Testis (tissue), 3 donors: ENCODE measurements around the gene CTSW. TPM values are rescaled to one million over a fixed set of nuclear protein-coding genes. Genes with fewer than 3 reads are reported as not detected.

Experiments used
- DNase-seq: peaks from one replicate; pipeline ENCODE4 v3.0.0-alpha.2; 2019
- H3K27ac ChIP-seq, 2 donors: fragments of 200-600 bp; sonication (generic); one replicate each; pipeline ENCODE4 v1.5.1; 2019
- H3K27me3 ChIP-seq: fragments of 200-600 bp; sonication (generic); one replicate; pipeline ENCODE4 v1.5.1; 2019
- H3K36me3 ChIP-seq: fragments of 200-600 bp; sonication (generic); one replicate; pipeline ENCODE4 v1.5.1; 2017; ENCODE audit warnings: low read depth; ENCODE audit errors: missing control alignments
- H3K4me1 ChIP-seq: fragments of 200-600 bp; sonication (generic); one replicate; pipeline ENCODE4 v1.5.1; 2019
- H3K4me3 ChIP-seq, 2 donors: fragments of 200-600 bp; sonication (generic); one replicate each; pipeline ENCODE4 v1.5.1; 2017 to 2019
- H3K9me3 ChIP-seq: fragments of 200-600 bp; sonication (generic); one replicate; pipeline ENCODE4 v1.5.1; 2017
- POLR2A ChIP-seq: fragments of 450-650 bp; IDR thresholded peaks from one replicate; pipeline ENCODE4 v1.6.1; 2017; ENCODE audit warnings: antibody characterized with exemption, mild to moderate bottlenecking, moderate library complexity
- WGBS, 2 donors: methylation state at CpG; one replicate each; pipeline ENCODE4 v1.1.5; 2018; 5-methylcytosine and 5-hydroxymethylcytosine counted together
- intact Hi-C: fragments of 100-400 bp; cut with DNase I; formaldehyde crosslinking; loops from one replicate; pipeline ENCODE4 v1.15.1; 2023; ENCODE audit warnings: low total_unique reads
- polyA plus RNA-seq: library from polyadenylated mRNA; stranded (reverse); fragments of 350-450 nt; fragmentation: Illumina TruSeq; extraction: RNeasy Lipid Tissue Mini Kit (QIAGEN cat#74804); gene quantifications from one replicate; pipeline ENCODE4 v1.2.3, GENCODE V29; 2014; ENCODE audit warnings: low read depth, low replicate concordance; ENCODE audit not compliant: insufficient read depth
- total RNA-seq, 2 donors: library from RNA; depleted of rRNA; stranded (reverse); fragments of >200 nt; gene quantifications; one replicate each; pipeline ENCODE4 v1.2.3, GENCODE V29; 2016
- TF ChIP-seq, protein P1 (sequence below), 3 experiments: fragments of 450-650 bp in 2 of 3; fragments of 200-600 bp in 1 of 3; sonication (generic) in 1 of 3; IDR thresholded peaks; one replicate each; pipeline ENCODE4 v1.5.1; 2016 to 2019; ENCODE audit warnings: antibody characterized with exemption in 3 of 3, mild to moderate bottlenecking in 2 of 3, moderate library complexity in 1 of 3

CTSW gene
- total and polyA plus RNA-seq, 3 donors from 2014 or later: 0.71 to 4.4 (median 2.7) TPM

DNA sequence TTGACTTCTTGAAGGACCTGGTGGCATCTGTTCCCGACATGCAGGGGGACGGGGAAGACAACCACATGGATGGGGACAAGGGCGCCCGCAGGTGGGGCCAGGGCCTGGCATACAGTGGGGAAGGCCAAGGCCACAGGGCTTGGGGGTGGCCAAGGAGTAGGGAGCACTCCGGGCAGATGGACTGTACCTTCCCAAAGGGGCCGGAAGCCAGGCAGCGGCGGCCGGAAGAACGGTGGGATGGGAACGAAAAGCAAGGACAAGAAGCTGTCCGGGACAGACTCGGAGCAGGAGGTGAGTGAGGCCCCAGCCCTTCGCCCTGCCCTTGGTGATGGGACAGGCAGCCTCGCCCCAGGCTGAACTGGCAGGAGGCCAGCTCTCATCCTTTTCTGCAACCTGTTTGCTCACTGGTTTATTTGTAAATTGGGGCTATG, 40.8 kb downstream of the CTSW start:
- DNase-seq: no peak
- WGBS, 2 donors: 16 to 25% methylated on average over 9 to 15 of the region's 15 CpGs
- intact Hi-C loops: no loop called here
- H3K27ac ChIP-seq: peak overlapping the region; percentile 88 to 97
- TF ChIP-seq POLR2A: no peak
- TF ChIP-seq, protein P1, sequence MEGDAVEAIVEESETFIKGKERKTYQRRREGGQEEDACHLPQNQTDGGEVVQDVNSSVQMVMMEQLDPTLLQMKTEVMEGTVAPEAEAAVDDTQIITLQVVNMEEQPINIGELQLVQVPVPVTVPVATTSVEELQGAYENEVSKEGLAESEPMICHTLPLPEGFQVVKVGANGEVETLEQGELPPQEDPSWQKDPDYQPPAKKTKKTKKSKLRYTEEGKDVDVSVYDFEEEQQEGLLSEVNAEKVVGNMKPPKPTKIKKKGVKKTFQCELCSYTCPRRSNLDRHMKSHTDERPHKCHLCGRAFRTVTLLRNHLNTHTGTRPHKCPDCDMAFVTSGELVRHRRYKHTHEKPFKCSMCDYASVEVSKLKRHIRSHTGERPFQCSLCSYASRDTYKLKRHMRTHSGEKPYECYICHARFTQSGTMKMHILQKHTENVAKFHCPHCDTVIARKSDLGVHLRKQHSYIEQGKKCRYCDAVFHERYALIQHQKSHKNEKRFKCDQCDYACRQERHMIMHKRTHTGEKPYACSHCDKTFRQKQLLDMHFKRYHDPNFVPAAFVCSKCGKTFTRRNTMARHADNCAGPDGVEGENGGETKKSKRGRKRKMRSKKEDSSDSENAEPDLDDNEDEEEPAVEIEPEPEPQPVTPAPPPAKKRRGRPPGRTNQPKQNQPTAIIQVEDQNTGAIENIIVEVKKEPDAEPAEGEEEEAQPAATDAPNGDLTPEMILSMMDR (IDR thresholded peaks at IDR 0.05): no peak
- no peaks in the 10 kb centered on the region for H3K9me3 ChIP-seq
- peak overlapping the region; percentile 85 to 98 for H3K4me3 ChIP-seq
- peaks cover 37% of the 10 kb centered on the region for H3K4me1 ChIP-seq
- H3K27me3 ChIP-seq: no peaks in the 10 kb centered on the region
- no peaks in the 10 kb centered on the region for H3K36me3 ChIP-seq

DNA sequence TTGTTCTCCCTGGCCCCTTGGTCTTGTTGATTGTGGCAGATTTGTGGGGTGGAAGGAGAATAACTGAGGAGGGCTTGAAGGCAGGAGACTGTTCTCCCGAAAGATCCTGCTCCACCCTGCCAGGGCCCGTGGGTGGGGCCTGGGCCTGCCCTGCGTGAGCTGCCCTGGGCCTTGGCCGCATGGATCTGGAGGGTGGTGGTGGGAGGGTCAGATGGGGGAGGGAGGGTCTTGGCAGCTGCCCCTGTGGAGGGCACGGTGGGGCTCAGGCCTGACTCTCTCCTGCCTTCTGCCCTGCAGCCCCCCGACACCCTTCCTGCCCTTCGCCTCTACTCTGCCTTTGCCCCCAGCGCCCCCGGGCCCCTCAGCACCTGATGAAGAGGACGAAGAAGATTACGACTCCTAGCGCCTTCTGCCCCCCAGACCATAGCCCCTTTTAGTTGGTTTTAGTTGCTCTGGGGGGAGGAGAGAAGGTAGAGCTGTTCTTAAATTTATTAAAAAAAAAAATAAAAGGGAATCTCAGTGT, 41.5 kb downstream of the CTSW start:
- intact Hi-C loops: no loop called here
- H3K27me3 ChIP-seq: no peaks in the 10 kb centered on the region
- H3K4me1 ChIP-seq: peaks cover 30% of the 10 kb centered on the region
- no peak overlapping the region for H3K4me3 ChIP-seq
- WGBS, 2 donors: 72 to 73% methylated on average over 12 of the region's 12 CpGs
- no peaks in the 10 kb centered on the region for H3K36me3 ChIP-seq
- H3K9me3 ChIP-seq: no peaks in the 10 kb centered on the region
- no peak overlapping the region for H3K27ac ChIP-seq
- TF ChIP-seq, protein P1 (IDR thresholded peaks at IDR 0.05): no peak
- TF ChIP-seq POLR2A: no peak
- DNase-seq: no peak

DNA sequence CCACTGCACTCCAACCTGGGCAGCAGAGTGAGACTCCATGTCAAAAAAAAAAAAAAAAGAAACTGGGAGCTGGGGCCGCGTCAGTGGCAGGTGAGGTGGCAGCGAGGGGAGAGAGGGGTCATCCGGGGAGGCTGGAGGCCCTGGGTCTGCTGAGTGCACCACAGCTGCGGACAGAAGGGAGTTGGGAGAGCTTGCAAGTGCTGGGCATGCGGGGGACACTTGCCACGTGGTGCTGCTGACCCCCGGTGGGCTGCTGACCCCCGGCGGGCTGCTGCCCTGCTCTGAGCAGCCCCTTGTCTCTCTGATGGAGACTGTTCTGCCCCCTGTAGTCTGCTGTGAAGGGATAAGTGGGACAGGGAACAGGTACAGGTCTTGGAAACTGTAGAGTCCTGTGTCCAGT, 42.2 kb downstream of the CTSW start:
- Histone ChIP-seq H3K9me3 (no peaks in the 10 kb centered on the region), H3K27ac (no peak overlapping the region), H3K27me3 (no peaks in the 10 kb centered on the region), H3K4me3 (no peak overlapping the region), H3K36me3 (no peaks in the 10 kb centered on the region), H3K4me1 (peaks cover 25% of the 10 kb centered on the region)
- WGBS, 2 donors: 88 to 91% methylated on average over 10 of the region's 10 CpGs
- intact Hi-C loops: no loop called here
- no peak for DNase-seq
- TF ChIP-seq POLR2A: no peak
- TF ChIP-seq, protein P1 (IDR thresholded peaks at IDR 0.05): no peak

DNA sequence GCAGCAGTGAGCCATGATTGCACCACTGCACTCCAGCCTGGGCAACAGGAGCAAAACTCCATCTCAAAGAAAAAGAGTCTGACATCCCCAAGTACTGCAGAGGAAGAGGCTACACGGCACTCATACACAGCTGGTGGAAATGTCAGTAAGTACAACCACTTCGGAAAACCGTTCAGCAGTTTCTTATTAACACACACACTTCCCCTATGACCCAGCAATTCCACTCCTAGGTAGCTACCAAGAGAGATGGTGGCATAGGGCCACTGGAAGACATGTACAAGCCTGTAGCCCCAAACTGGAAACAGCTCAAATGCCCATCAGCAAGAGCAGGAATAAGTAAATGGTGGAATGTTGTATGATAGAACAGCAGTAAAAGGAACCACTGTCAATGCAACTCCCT, 42.9 kb downstream of the CTSW start:
- Histone ChIP-seq H3K4me1 (peaks cover 18% of the 10 kb centered on the region), H3K4me3 (no peak overlapping the region), H3K9me3 (no peaks in the 10 kb centered on the region), H3K27me3 (no peaks in the 10 kb centered on the region), H3K27ac (no peak overlapping the region), H3K36me3 (no peaks in the 10 kb centered on the region)
- intact Hi-C loops: no loop called here
- DNase-seq: no peak
- 77 to 88% methylated on average over 3 of the region's 3 CpGs for WGBS, 2 donors
- no peak for TF ChIP-seq POLR2A
- TF ChIP-seq, protein P1 (IDR thresholded peaks at IDR 0.05): no peak

DNA sequence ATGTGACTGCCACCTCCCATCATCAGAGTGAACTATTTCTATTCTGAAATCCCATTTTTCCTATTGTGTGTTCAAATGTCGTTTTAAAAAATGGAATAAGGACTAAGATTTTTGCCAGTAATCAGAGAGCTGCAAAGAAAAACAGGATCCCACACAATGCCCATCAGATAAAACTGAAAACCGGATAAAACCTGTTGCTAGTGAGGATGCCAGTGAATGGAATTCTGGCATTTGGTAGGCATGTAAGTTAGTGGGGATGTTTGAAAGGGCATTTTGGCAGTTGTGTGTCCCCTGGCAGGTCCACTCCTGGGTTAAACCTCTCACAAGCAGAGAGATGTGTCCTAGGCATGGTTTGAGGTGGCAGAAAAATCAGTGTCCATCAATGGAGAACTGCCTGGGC, 45.8 kb downstream of the CTSW start:
- DNase-seq: no peak
- Histone ChIP-seq H3K9me3 (no peaks in the 10 kb centered on the region), H3K4me1 (peaks cover 9% of the 10 kb centered on the region), H3K36me3 (no peaks in the 10 kb centered on the region), H3K27ac (no peak overlapping the region), H3K4me3 (no peak overlapping the region), H3K27me3 (no peaks in the 10 kb centered on the region)
- no peak for TF ChIP-seq POLR2A
- TF ChIP-seq, protein P1 (IDR thresholded peaks at IDR 0.05): no peak
- intact Hi-C loops: no loop called here
- 50 to 51% methylated on average over 2 of the region's 2 CpGs for WGBS, 2 donors
